Memory B cell (primary cell): Measurements from ENCODE around the gene ITPRID2.

Experiments
- ATAC-seq: fragments of 150-1000 bp; cut with Tn5 transposase; 2 replicates; pipeline ENCODE4 v1.10.0; 2021; ENCODE audit warnings: low read depth, mild to moderate bottlenecking, moderate library complexity
- DNase-seq, 2 donors: peaks; one replicate each; pipeline ENCODE4 v3.0.0; 2022; ENCODE audit warnings: low spot score in 2 of 2
- H3K27ac Mint-ChIP-seq: one replicate; pipeline ENCODE4 v1.8.0; 2022; ENCODE audit warnings: mild to moderate bottlenecking, moderate library complexity, mixed read lengths
- H3K27me3 Mint-ChIP-seq: one replicate; pipeline ENCODE4 v1.8.0; 2022; ENCODE audit warnings: mixed read lengths
- H3K36me3 Mint-ChIP-seq: one replicate; pipeline ENCODE4 v1.8.0; 2022; ENCODE audit warnings: mild to moderate bottlenecking, mixed read lengths
- H3K4me1 Mint-ChIP-seq: one replicate; pipeline ENCODE4 v1.8.0; 2022; ENCODE audit warnings: mixed read lengths
- H3K4me3 Mint-ChIP-seq: one replicate; pipeline ENCODE4 v1.8.0; 2022; ENCODE audit warnings: mild to moderate bottlenecking, moderate library complexity, mixed read lengths
- H3K9me3 Mint-ChIP-seq: one replicate; pipeline ENCODE4 v1.8.0; 2022; ENCODE audit warnings: mixed read lengths

Gene ITPRID2

DNA sequence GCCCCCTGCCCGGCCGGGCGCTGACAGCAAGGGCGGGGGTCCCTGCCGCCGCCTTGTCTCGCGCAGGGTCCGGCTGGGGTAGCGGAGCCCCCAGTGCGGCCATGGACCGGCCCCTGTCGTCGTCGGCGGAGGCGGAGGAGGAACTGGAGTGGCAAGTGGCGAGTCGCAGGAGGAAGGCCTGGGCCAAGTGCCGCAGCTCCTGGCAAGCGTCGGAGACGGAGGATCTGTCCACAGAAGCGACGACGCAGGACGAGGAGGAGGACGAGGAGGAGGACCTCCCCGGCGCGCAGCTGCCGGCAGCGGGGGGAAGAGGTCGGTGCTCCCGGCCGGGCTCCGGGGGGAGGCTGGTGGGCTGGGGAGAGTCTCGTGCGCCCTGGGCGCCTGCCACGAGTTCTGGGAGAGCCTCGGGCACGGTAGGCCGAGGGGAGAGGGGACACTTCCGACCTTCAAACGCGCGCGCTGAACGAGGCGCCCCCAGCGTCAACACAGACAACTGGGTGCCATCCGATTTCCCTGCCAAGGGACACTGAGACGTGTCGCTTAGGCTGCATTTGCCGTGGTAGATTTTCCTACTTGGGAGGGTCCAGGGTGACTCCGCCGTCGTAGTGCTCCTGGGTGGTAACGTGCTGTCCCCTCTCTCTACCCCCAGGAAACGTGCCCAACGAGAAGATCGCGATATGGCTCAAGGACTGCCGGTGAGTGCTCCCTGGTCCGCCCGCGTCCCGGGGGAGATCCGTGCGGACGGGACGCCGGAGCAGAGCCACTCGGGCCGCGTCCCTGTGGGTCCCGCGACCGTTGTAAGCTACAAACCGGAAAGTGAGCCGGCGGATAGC is 652 bp downstream of the ITPRID2 start:
- Mint-ChIP-seq H3K36me3 (no peaks in the 10 kb centered on the region), H3K27me3 (peaks cover 1% of the 10 kb centered on the region), H3K4me1 (peaks cover 16% of the 10 kb centered on the region), H3K27ac (peak overlapping the region; percentile 87), H3K4me3 (peak overlapping the region; percentile 91), H3K9me3 (no peaks in the 10 kb centered on the region)
- DNase-seq (peak; percentile 43 to 57), ATAC-seq (peak; percentile 61)

DNA sequence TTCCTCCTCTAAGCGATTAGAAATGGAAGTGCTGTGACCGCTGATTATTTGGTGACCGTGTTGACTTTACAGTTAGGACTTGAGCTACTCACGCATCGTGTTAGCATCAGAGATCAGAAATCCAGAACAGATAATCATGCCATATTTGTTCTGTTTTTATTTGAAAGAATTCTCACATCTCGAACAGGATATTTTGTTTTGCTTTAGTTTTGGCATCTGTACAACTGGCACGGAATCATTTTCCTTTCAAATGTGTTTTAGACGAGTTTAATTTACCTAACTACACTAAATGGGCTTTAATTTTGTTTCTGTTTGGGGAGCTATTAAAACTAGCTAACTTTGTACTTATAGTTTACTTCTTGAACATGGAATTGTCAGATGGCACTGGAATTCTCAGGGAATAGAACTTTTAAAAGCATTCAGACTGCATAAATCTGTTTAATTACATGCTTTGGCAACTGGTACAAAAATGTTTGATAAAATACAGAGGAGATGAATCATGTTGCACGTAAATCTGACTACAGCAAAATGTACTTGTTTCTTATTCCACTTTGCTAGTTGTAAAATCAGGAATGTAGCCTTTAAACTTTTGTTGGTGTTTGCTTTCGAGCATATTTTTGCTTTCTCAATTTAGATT is 1.4 kb downstream of the ITPRID2 start:
- H3K27me3 Mint-ChIP-seq = peaks cover 1% of the 10 kb centered on the region
- peak overlapping the region; percentile 87 for H3K27ac Mint-ChIP-seq
- H3K4me3 Mint-ChIP-seq = peak overlapping the region; percentile 91
- H3K9me3 Mint-ChIP-seq = no peaks in the 10 kb centered on the region
- peaks cover 16% of the 10 kb centered on the region for H3K4me1 Mint-ChIP-seq
- no peaks in the 10 kb centered on the region for H3K36me3 Mint-ChIP-seq
- DNase-seq (no peak), ATAC-seq (peak; percentile 4)

DNA sequence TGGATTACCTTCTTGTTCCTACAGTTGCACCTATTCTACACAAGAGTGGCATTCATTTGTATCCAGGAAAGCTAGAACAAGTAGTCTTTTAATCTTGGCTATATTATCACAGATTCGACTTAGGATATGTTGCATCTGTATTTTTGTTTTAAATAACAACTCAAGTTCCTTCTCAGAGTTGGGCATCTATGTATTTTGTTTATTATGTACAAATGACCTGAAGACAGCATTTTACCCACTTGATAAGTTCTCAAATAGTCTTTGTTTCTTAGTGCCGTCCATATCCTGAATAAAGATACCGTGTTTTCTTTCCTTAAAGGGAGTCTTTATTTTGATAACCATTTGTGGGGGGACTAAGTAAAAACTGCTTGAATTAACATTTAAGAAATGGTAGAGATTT is 2.9 kb downstream of the ITPRID2 start:
- H3K27me3 Mint-ChIP-seq = peaks cover 1% of the 10 kb centered on the region
- no peak overlapping the region for H3K4me3 Mint-ChIP-seq

DNA sequence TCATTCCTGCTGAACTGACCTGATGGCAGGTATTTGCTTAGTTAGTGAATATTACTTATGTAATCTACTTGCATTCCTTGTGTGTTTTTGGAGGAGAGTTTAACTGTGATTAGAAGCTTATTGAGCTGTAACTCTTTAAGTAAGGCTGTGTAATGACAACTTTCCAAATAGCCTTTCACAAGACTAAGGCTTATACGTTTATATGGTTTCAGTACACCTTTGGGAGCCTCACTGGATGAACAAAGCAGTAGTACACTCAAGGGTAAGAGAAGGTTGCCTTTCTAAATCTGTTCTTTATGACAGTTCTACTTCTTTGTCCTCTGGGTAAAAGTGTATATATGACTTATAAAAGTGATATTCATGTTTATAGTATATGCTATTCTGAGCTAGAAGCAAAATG is 4.3 kb downstream of the ITPRID2 start:
- ATAC-seq = no peak
- Mint-ChIP-seq H3K36me3 (peaks cover 5% of the 10 kb centered on the region), H3K27ac (no peak overlapping the region), H3K4me1 (peaks cover 19% of the 10 kb centered on the region), H3K9me3 (no peaks in the 10 kb centered on the region), H3K4me3 (no peak overlapping the region), H3K27me3 (no peaks in the 10 kb centered on the region)
- no peak for DNase-seq

More for the DNA sequence above, 2.9 kb downstream of the ITPRID2 start:
- no peak for ATAC-seq
- peaks cover 2% of the 10 kb centered on the region for H3K36me3 Mint-ChIP-seq
- H3K4me1 Mint-ChIP-seq = peaks cover 16% of the 10 kb centered on the region
- DNase-seq = no peak
- H3K27ac Mint-ChIP-seq = no peak overlapping the region
- H3K9me3 Mint-ChIP-seq = no peaks in the 10 kb centered on the region

DNA sequence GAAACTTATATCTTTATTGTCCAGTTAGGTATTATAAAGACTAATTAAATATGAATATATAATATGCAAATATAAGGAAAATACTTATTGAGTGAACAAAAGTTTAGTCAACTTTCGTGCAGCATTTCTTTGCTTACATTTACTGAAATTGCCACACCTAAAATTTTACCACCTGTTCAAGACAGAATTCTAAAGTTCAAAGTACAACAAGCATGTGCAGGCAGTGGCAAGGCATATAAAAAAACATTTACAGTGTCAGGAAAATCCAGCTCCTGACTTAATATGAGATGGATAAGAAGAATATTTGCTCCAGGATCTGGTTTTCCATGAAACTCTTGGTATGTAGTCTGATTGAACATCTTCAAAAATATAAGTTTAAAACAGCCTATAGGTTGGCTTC is 4.8 kb downstream of the ITPRID2 start:
- no peaks in the 10 kb centered on the region for H3K27me3 Mint-ChIP-seq
- ATAC-seq (no peak), DNase-seq (no peak)
- H3K4me1 Mint-ChIP-seq = peaks cover 16% of the 10 kb centered on the region
- no peak overlapping the region for H3K4me3 Mint-ChIP-seq
- H3K27ac Mint-ChIP-seq = no peak overlapping the region
- peaks cover 5% of the 10 kb centered on the region for H3K36me3 Mint-ChIP-seq
- no peaks in the 10 kb centered on the region for H3K9me3 Mint-ChIP-seq

DNA sequence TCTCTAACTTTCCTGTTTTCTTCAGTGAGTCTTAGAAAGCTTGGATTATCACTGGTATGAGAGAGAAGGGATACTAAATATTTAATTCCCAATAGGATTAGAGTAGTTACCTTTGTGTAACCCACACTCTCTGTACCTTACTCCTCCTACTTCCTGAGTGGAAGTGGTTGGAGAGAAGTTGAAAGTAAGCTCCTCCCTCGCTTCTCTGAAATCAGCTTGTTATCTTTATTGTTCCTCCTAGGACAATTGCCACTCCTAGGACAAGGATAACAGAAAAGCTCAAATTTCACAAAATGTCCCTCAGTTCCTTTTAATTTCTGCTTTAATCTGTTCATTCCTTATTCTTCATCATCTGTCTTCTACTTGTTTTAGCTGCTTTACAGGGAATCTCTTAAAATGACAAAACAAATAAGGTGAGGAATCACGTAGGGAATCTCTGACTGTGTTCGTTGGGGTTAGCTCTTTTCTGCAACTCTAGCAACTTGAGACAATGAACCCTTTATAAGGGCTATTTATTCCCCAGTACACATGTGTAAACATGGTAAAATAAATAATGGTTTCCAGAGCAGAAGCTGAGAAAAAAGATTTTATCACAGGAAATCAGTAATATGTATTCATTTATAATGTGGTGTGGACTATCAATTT is 8.6 kb downstream of the ITPRID2 start:
- DNase-seq (no peak), ATAC-seq (no peak)
- no peak overlapping the region for H3K4me3 Mint-ChIP-seq
- H3K27me3 Mint-ChIP-seq = no peaks in the 10 kb centered on the region
- H3K27ac Mint-ChIP-seq = no peak overlapping the region
- H3K4me1 Mint-ChIP-seq = peaks cover 5% of the 10 kb centered on the region
- peaks cover 16% of the 10 kb centered on the region for H3K36me3 Mint-ChIP-seq
- no peaks in the 10 kb centered on the region for H3K9me3 Mint-ChIP-seq

DNA sequence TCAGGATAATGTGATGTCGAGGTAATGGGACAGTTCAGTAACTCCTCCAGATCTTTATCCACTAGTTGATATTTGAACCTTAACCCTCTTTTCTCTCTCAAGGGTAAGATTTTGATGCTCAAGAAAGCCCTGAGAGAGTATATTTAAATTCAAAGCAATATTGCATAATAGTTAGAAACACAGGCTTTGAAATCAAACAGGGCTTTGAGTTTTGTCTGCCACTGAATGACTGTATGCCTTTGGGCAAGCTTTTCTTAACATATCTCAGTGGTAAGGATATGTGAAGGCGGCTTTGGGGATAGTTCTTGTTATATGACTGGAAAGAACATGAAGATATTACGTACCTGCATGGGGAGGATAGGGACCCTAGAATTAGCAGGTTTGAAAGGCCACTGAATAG is 11.1 kb downstream of the ITPRID2 start:
- no peak overlapping the region for H3K27ac Mint-ChIP-seq
- no peak for ATAC-seq
- peaks cover 5% of the 10 kb centered on the region for H3K4me1 Mint-ChIP-seq
- no peaks in the 10 kb centered on the region for H3K27me3 Mint-ChIP-seq
- H3K9me3 Mint-ChIP-seq = no peaks in the 10 kb centered on the region
- no peak overlapping the region for H3K4me3 Mint-ChIP-seq
- H3K36me3 Mint-ChIP-seq = peaks cover 16% of the 10 kb centered on the region
- no peak for DNase-seq

DNA sequence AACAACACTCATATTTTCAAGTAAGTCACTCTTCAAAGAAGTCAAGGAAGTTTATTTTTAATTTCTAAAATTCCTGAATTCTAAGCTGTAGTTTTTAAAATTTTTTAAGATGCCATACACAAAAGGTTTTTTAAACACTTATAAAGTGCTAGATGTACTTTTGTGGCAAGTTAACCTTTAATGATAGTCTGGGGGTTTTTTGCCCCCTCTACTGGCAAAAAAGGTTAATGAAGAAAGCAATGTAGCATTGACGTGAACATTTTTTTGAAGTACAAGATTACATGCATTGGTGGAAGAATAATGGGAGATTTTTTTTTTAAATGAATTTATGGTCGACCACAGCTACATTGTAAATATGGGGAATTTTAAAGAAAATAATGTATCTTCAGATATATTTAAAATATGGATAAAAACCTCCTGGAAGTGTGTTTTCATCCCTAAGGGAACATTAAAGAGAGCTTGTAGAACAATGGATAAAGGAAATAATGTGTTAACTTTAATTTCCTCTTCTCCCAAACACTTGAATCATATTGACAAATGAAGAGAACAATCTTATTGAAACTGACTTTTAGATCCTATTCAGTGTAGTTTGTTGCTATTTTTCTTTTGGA is 12.6 kb downstream of the ITPRID2 start:
- Mint-ChIP-seq H3K27me3 (no peaks in the 10 kb centered on the region), H3K4me1 (peaks cover 5% of the 10 kb centered on the region), H3K36me3 (peaks cover 13% of the 10 kb centered on the region), H3K27ac (no peak overlapping the region), H3K4me3 (no peak overlapping the region), H3K9me3 (no peaks in the 10 kb centered on the region)
- ATAC-seq = peak; percentile 60
- DNase-seq = peak in 1 of 2 donors; percentile 27

DNA sequence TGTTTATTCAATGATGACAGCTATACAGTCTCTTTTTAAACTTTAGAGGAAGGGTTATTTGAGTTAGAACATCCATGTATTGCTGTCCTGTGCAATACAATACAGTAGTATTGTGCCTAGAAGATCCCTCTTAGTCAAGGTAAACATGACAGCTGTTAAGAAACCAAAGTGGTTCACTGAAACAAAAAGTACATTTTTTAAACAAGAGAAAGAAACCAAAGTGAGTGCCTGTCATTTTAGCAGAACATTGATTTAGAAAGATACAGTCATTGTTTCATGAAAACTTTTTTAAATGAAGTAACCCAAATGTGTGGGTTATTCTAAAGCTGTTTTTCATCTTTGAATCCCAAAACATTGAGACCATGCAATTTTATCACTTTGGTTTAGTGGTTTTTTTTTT is 15.5 kb downstream of the ITPRID2 start:
- peaks cover 10% of the 10 kb centered on the region for H3K36me3 Mint-ChIP-seq
- no peak for ATAC-seq
- H3K27ac Mint-ChIP-seq = no peak overlapping the region
- no peaks in the 10 kb centered on the region for H3K27me3 Mint-ChIP-seq
- DNase-seq = no peak
- H3K9me3 Mint-ChIP-seq = no peaks in the 10 kb centered on the region
- H3K4me1 Mint-ChIP-seq = peaks cover 3% of the 10 kb centered on the region
- H3K4me3 Mint-ChIP-seq = no peak overlapping the region

DNA sequence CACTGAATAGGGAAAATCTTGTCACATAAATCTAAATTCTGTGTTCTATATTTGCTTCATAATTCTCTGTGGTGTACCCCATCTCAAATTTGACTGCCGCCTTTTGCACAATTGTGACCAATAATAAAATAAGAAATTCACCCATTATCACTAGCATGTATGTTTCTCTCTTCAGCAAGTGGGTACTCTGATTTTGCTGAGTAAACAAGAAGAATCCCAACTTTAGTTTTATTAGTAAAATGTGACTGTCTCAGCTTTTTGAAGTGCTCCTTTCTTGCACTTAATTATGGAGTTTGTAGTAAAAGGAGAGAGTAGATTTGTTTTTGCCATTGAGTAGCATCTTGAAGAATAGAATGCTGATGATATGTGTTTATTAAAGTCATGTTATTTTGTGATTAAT is 16.1 kb downstream of the ITPRID2 start:
- no peak for ATAC-seq
- Mint-ChIP-seq H3K36me3 (peaks cover 7% of the 10 kb centered on the region), H3K27me3 (no peaks in the 10 kb centered on the region), H3K4me1 (peaks cover 3% of the 10 kb centered on the region), H3K9me3 (no peaks in the 10 kb centered on the region), H3K4me3 (no peak overlapping the region), H3K27ac (no peak overlapping the region)
- DNase-seq = no peak

DNA sequence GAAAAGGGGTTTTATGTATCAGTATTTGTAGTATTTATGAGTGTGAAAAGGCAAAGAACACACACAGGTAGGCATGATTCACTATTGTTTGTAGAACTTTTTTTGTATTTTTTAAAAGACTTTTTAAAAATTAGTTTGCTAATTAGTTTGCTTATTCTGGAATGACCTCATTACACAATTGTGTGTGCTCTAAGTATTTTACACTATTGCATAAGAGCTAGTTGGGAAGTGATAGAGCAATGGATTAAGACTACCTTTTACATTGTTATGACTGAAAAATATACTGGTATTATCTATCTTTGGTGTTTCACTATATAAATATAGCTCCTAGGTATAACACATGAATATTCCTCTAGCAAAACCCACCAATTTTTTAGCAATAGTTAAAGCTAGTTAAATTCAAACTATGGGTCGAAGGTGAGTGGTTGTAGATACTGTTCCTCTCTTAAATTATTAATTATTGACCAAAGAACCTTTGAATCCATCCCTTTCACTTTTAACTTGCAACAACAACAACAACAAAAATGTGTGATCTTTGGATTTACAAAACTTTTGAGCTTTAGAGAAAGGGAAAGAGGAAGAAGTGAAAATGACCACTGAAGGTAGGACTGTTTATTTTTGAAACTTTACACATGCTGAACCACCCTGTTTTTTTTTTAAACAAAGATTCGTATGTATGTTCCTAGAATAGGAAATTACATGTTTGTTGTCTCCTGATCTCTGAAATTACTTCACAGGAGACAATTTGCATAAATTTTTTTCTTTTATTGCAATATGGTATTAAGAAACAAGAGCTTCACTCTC is 18.7 kb downstream of the ITPRID2 start:
- ATAC-seq = no peak
- Mint-ChIP-seq H3K27me3 (no peaks in the 10 kb centered on the region), H3K36me3 (peaks cover 13% of the 10 kb centered on the region), H3K4me3 (no peak overlapping the region), H3K4me1 (no peaks in the 10 kb centered on the region), H3K27ac (no peak overlapping the region), H3K9me3 (no peaks in the 10 kb centered on the region)
- DNase-seq = no peak

DNA sequence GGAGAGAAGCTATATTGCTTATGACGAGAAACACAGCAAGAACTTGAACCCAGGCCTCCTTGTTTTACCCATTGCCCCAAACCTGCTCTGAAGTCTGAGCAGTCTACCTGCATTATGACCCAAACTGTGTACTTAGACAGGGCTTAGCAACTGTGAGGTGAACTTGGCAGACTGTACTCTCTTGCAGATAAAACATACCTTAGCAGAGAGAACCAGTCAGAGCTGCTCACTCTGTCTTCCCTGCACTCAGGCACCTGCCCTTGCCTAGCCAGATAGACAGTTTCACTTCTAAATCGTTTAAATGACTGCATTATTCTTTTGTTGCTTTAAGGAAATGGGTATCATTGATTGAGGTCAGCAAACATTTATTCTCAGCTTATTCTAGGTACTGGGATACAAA is 20.3 kb downstream of the ITPRID2 start:
- H3K9me3 Mint-ChIP-seq = no peaks in the 10 kb centered on the region
- DNase-seq = no peak
- H3K4me3 Mint-ChIP-seq = no peak overlapping the region
- H3K27me3 Mint-ChIP-seq = no peaks in the 10 kb centered on the region
- no peaks in the 10 kb centered on the region for H3K4me1 Mint-ChIP-seq
- peaks cover 21% of the 10 kb centered on the region for H3K36me3 Mint-ChIP-seq
- no peak for ATAC-seq
- H3K27ac Mint-ChIP-seq = no peak overlapping the region

DNA sequence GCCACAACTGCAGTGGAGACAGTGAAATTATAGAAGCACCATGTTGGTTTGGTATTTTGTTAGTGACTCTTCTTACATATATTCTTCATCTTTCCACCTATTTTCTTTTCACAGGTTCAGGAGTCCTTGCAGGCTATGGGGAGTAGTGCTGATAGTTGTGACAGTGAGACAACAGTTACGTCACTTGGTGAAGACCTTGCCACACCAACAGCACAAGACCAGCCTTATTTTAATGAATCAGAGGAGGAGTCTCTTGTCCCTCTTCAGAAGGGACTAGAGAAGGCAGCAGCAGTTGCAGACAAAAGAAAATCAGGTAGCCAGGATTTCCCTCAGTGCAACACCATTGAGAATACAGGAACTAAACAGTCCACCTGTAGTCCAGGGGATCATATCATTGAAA is 23.6 kb downstream of the ITPRID2 start:
- peaks cover 26% of the 10 kb centered on the region for H3K36me3 Mint-ChIP-seq
- H3K4me1 Mint-ChIP-seq = no peaks in the 10 kb centered on the region
- H3K27me3 Mint-ChIP-seq = no peaks in the 10 kb centered on the region
- no peak for ATAC-seq
- no peaks in the 10 kb centered on the region for H3K9me3 Mint-ChIP-seq
- peak overlapping the region; percentile 12 for H3K27ac Mint-ChIP-seq
- no peak for DNase-seq
- H3K4me3 Mint-ChIP-seq = no peak overlapping the region
